Amniotic stem cell (primary cell): ENCODE data around the gene TRIO.

Experiments used
- DNase-seq: peaks from one replicate; lab custom pipeline; 2025; lab: John Stamatoyannopoulos, UW

TRIO gene

DNA sequence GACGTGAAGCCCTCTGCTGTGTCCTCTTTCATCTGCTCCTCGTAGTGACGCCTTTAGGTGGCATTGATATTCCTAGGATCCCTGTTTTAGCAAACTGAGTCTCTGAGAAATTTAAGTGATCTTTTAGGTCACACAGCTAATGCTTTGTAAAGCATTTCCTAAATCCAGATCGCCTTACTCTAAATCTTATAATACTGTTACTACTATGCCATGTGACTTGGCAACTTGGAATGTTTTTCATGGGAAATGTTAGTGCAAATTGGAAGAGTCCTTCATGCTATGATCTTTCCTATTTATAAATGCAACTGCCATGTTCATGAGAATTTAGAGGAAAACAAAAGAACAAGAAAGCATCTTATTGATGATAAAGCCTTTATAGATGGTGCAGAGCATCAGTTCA, 212.2 kb downstream of the TRIO start:
- no peak for DNase-seq

- no peak for DNase-seq
Observed at GRCh38 chr5:14356305-14356704, 213.2 kb downstream of the TRIO start.

DNA sequence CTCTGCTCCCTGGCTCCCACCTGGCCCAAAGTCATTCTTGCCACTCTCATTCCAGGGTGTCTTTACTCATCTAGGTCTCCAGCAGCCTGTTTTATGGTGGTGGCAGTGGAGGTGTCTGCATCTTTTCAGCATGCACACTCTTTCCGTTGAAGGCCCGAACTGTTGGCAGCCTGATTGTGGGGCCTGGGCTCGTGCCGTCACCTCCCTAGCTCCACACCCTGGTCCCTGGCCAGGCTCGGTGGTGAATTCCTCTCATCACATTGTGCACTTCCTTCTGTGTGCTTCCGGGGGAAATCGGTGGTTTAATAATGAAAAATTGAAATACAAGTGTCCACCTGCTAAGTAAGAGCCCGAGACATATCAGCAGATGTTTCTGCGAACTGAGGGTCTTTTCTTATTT, 214.3 kb downstream of the TRIO start:
- no peak for DNase-seq

DNA sequence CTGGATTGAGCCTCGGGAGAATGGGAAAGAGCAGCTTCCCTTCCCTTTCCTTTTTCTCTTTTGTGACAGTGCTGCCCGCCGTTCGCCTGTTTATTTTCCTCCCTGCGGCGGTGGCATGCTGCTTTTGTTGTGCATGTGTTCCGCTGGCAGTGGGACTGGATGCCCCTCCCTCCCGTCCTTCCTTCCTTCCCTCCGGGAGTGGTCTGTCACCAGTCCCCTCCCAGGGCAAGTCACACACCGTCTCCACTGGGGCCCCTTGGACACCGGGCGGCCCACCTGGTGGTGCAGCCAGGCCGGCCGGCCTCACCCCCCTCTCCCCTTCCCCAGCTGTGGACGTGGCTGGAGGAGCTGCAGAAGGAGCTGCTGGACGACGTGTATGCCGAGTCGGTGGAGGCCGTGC, 214.7 kb downstream of the TRIO start:
- DNase-seq = no peak

DNA sequence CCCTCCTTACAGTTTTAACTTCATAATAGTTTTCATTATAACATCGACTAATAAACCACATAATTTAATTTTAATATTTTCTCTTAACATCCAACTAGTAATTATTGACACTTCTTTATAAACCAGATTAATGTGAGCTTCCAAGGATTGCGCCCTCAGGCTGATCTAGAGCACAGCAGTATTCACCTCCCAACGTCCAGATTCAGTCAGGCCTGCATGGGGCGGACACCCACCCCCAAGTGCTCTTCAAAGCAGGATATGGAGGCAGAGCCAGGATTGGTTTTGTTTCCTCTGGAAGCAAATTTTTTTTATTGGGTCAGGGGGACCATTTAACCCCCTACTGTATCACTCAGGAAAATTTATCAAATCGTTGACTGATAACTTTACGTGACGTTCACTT, 215.4 kb downstream of the TRIO start:
- no peak for DNase-seq

- DNase-seq = no peak
Observed at GRCh38 chr5:14359069-14360043, 216.2 kb downstream of the TRIO start.

DNA sequence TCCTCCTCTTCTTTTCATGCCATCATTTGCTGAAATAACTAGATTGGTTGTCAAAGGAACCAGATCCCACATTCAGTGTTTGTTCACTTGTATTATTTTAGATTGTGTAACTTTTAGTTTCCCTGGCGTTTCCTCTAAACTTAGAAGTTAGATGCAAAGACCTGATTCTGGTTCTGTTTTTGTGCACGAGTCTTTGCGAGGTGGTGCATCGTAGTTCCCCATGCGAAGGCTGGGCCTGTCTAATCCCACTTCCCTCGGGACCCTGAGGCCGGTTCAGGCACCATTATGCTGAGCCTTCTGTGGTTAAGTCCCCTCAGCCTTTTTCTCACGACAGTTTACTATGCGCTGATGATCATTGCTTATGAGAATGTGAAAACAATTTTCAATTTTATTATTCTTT, 219.3 kb downstream of the TRIO start:
- no peak for DNase-seq

GRCh38 chr5:14364096-14364495, 221.0 kb downstream of the TRIO start:
- no peak for DNase-seq

DNA sequence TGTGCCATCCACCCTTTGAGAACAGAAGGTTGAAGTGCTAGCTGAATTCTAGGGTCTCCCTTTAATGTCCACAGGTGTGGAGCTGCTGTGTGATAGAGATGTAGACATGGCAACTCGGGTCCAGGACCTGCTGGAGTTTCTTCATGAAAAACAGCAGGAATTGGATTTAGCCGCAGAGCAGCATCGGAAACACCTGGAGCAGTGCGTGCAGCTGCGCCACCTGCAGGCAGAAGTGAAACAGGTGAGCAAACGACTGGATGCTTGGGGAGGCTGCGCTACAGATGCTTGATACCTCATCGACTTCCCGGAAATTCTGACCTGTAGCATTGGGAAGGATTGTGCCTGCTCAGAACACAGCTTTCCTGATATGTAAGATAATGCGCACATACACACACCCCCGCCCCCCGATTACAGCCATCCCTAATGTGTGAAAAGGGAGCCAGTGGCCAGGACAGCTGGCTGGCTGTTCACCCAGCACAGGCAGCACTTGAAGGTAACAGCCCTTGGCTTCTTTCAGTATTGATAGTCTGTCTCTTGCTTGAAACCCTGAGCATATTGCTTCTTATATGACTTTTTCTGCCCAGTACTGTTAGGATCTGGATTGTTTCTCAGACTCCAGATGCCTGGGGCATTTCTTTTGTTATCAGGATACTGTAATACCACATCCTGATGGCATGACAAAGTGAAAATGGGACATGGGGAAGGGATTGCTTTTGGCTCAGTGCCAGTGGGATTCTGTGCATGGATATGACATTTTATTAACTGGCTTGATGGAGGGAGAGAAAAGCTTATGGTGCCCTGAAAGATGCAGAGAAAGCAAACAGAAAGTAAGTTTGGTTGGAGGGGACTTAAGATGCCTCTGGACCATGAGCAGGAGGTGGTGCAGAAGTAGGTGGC, 221.7 kb downstream of the TRIO start:
- DNase-seq = no peak

GRCh38 chr5:14365831-14366430, 222.8 kb downstream of the TRIO start:
- DNase-seq = no peak

DNA sequence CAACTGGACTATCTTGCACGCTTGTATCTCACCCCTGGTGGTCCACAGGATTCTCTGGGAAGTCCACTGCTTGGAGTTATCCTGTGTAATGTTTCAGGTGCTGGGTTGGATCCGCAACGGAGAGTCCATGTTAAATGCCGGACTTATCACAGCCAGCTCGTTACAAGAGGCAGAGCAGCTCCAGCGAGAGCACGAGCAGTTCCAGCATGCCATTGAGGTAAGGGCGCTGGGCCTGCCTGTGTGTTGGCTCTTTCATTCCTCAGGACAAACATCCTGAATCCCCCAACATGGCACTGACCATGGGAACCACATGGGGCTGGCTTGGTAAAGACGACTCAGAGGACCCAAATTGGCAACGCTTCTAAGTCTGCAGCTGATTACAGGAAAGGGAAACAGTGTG, 223.6 kb downstream of the TRIO start:
- DNase-seq = no peak

DNA sequence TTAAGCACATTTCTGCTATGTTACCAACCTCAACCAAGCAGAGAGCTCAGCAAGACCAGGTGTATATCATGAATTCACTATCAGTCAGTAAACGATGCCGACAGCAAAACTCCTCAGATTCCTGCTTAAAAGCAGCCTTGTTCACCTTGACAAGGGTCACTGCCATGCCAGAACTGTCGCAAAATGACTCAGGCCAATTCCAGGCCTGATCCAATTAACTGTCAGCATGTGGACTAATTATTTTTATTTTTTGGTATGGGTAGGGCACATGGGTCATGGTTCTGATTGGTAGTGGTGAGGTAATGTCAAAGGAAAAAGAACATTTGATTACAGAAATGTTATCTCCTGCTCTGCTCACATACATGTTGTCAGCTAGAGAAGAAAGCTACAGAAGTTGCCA, 224.2 kb downstream of the TRIO start:
- DNase-seq = no peak

- no peak for DNase-seq
Observed at GRCh38 chr5:14369780-14370179, 226.6 kb downstream of the TRIO start.

DNA sequence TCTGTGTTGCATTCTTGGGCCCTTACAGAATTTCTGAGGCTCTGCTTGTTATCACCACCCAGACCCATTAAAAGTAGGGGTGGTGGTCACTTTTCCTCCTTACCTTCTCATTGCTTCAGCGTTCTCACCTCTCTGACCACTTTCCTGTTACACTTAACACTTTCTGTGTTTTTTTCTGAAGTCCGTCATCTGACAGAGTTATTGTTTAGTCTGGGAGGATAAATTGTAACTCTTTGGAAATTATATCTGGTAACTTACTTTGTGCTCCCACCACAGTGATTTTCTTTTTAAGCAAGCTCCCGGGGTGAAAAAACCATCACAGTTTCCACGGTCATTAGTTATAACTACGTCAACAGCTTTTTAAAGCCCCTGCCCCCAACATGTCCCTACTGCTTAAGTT, 227.2 kb downstream of the TRIO start:
- no peak for DNase-seq

DNA sequence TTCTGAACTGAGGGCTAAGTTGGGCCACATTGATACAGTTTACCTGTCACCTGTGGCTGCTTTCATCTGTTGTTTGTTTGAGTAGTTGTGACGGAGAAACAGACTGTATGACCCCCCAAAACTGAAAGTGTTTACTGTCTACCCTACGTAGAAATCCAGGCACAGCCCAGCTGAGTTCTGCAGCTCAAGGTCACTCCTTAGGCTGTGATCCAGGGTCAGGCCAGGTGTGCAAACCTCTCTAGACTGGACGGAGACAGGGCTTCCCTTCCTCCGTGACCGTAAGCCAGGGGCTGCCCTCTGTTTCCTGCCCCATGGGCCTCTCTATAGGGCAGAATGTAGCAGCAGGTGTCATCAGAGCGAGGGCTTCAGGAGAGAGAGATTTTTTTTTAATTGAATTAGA, 230.5 kb downstream of the TRIO start:
- no peak for DNase-seq

DNA sequence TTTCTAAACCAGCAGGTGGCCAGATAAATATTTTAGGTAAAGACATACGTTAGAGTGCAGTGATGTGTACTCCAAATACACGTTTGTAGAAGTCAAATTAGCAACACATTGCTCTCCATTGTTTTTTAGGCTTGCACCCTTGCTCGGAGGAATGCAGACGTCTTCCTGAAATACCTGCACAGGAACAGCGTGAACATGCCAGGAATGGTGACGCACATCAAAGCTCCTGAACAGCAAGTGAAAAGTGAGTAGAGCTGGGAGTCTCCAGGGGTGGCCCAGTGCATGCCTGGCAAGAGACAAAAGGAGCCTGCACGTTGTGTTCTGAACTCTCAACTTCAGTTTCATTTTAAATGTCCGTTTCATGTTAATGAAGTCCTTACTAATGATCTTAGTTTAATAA, 231.0 kb downstream of the TRIO start:
- DNase-seq = no peak

GRCh38 chr5:14376789-14377188, 233.6 kb downstream of the TRIO start:
- DNase-seq = no peak

- DNase-seq = no peak
Observed at GRCh38 chr5:14379739-14380497, 236.8 kb downstream of the TRIO start.

DNA sequence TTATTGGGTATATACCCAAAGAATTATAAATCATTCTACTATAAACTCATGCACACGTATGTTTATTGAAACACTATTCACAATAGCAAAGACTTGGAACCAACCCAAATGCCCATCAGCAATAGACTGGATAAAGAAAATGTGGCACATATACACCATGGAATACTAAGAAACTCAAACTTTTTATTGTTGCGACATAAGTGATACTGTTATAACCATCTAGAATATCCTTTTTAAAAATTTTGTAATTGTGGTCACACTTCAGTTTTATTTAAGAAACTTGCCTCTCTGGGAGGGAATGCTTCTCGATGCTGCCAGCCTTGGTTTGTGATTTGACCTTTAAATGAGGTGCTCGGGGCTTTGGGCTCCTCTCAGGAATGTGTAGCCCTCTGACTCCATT, 237.6 kb downstream of the TRIO start:
- no peak for DNase-seq

DNA sequence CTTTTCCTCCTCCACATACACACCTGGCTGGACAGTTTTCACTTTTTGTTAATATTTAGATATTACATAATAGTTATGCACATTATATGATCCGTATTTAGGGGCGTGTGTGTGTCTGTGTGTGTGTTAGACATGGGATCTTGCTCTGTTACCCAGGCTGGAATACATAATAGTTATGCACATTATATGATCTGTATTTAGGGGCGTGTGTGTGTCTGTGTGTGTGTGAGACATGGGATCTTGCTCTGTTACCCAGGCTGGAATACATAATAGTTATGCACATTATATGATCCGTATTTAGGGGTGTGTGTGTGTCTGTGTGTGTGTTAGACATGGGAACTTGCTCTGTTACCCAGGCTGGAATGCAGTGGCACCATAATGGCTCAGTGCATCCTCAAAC, 239.5 kb downstream of the TRIO start:
- DNase-seq = no peak

DNA sequence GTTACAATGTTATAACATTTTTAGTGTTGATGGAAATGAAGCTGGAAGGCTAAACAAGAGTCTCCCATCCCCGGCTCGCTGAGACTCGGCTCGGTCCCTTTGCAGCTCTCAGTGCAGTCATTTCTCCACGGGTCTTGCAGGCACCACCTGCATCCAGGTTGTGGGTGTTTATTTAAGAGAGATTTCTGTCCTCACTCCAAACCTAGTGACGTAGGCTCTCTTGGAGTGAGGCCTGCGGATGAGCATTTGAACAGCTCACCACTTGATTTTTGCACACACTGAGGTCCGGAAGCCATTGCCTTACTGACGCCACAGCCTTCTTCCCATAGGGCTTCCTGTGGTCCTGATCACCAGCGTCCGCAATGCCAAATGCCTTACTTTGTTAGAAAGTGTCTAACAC, 240.8 kb downstream of the TRIO start:
- DNase-seq = no peak

- DNase-seq = no peak
Observed at GRCh38 chr5:14385019-14385418, 241.9 kb downstream of the TRIO start.
